ENCODE data around the gene GNA12. TPM values are rescaled to one million over a fixed set of nuclear protein-coding genes. Genes with fewer than 3 reads are reported as not detected.

The GNA12 gene
- total and polyA plus RNA-seq, 10 donors = 12.3 to 64.2 (median 32.4) TPM

- H3K9me3 ChIP-seq = no peaks in the 10 kb centered on the region
- WGBS, 5 donors = 68 to 89% (median 78%) methylated on average over 5 of the region's 5 CpGs
- peaks cover 6 to 81% (median 35%) of the 10 kb centered on the region in 6 donors for H3K4me1 ChIP-seq
- H3K4me3 ChIP-seq = no peak overlapping the region
- H3K27me3 ChIP-seq (replicated peaks in 1 of 7) = no peaks in the 10 kb centered on the region
- no peaks in the 10 kb centered on the region for H3K36me3 ChIP-seq
- TF ChIP-seq POLR2A (IDR thresholded peaks at IDR 0.05) = no peak
- no peak for TF ChIP-seq CTCF (IDR thresholded peaks at IDR 0.05 in 8 of 11, conservative IDR thresholded peaks at IDR 0.05 in 3 of 11)
- TF ChIP-seq POLR2AphosphoS5 (IDR thresholded peaks at IDR 0.05) = no peak
- DNase-seq = no peak
- intact Hi-C loops (cut with DNase I; ENCODE audit: low total_unique reads) = no loop called here
- peak overlapping the region in 1 of 8 donors; percentile 49 for H3K27ac ChIP-seq
Observed at GRCh38 chr7:2807460-2807844, 36.7 kb downstream of the GNA12 start.

GRCh38 chr7:2806571-2806970 lies 37.5 kb downstream of the GNA12 start:
- Histone ChIP-seq H3K9me3 (no peaks in the 10 kb centered on the region), H3K4me1 (peaks cover 6 to 82% (median 38%) of the 10 kb centered on the region in 6 donors), H3K27me3 (replicated peaks in 1 of 7) (no peaks in the 10 kb centered on the region), H3K36me3 (no peaks in the 10 kb centered on the region), H3K27ac (no peak overlapping the region), H3K4me3 (no peak overlapping the region)
- no peak for DNase-seq
- intact Hi-C loops (cut with DNase I; ENCODE audit: low total_unique reads) = no loop called here
- no peak for TF ChIP-seq POLR2AphosphoS5 (IDR thresholded peaks at IDR 0.05)
- TF ChIP-seq POLR2A (IDR thresholded peaks at IDR 0.05) = no peak
- TF ChIP-seq CTCF (IDR thresholded peaks at IDR 0.05 in 8 of 11, conservative IDR thresholded peaks at IDR 0.05 in 3 of 11) = no peak
- 94 to 97% (median 97%) methylated on average over 5 of the region's 5 CpGs for WGBS, 5 donors

GRCh38 chr7:2805213-2805944 lies 38.7 kb downstream of the GNA12 start:
- TF ChIP-seq POLR2A (IDR thresholded peaks at IDR 0.05) (no peak), CTCF (IDR thresholded peaks at IDR 0.05 in 8 of 11, conservative IDR thresholded peaks at IDR 0.05 in 3 of 11) (no peak), POLR2AphosphoS5 (IDR thresholded peaks at IDR 0.05) (no peak)
- H3K4me3 ChIP-seq = no peak overlapping the region
- no peaks in the 10 kb centered on the region for H3K9me3 ChIP-seq
- intact Hi-C loops (cut with DNase I; ENCODE audit: low total_unique reads) = no loop called here
- H3K27ac ChIP-seq = no peak overlapping the region
- peak; percentile 17 for DNase-seq
- WGBS, 5 donors = 85 to 98% (median 93%) methylated on average over 18 of the region's 18 CpGs
- no peaks in the 10 kb centered on the region for H3K36me3 ChIP-seq
- H3K27me3 ChIP-seq (replicated peaks in 1 of 7) = no peaks in the 10 kb centered on the region
- H3K4me1 ChIP-seq = peaks cover 6 to 82% (median 34%) of the 10 kb centered on the region in 6 donors

GRCh38 chr7:2804227-2804763 lies 39.8 kb downstream of the GNA12 start:
- H3K4me3 ChIP-seq = no peak overlapping the region
- peak; percentile 23 for DNase-seq
- no peaks in the 10 kb centered on the region for H3K9me3 ChIP-seq
- H3K27ac ChIP-seq = no peak overlapping the region
- no peaks in the 10 kb centered on the region for H3K36me3 ChIP-seq
- TF ChIP-seq CTCF (IDR thresholded peaks at IDR 0.05 in 8 of 11, conservative IDR thresholded peaks at IDR 0.05 in 3 of 11) = no peak
- no peak for TF ChIP-seq POLR2AphosphoS5 (IDR thresholded peaks at IDR 0.05)
- TF ChIP-seq POLR2A (IDR thresholded peaks at IDR 0.05) = no peak
- intact Hi-C loops (cut with DNase I; ENCODE audit: low total_unique reads) = no loop called here
- H3K27me3 ChIP-seq (replicated peaks in 1 of 7) = no peaks in the 10 kb centered on the region
- H3K4me1 ChIP-seq = peaks cover 6 to 80% (median 38%) of the 10 kb centered on the region in 6 donors
- WGBS, 5 donors = 94 to 97% (median 95%) methylated on average over 6 of the region's 6 CpGs

All from spleen (tissue), 11 donors.